IMR-90 (cell line): Measurements from ENCODE around the gene TMEM214. TPM values are rescaled to one million over a fixed set of nuclear protein-coding genes. Genes with fewer than 3 reads are reported as not detected.
A peak's percentile ranks its signal among the peaks of the same experiment; 100 is the strongest.

ENCODE experiments used
- ATAC-seq: fragments of 200-7000 bp; cut with Tn5 transposase; 2 replicates; pipeline ENCODE4 v1.9.1; 2020; ENCODE audit warnings: low read depth, mild to moderate bottlenecking, moderate library complexity
- BruUV-seq: library from RNA; stranded (reverse); fragments of 400-500 nt; replicated peaks from 2 replicates; lab custom pipeline; 2021; lab: Mats Ljungman, UMichigan
- CTCF ChIA-PET: fragments of 300-600 bp; formaldehyde crosslinking; extraction: SDS; loops from one replicate; lab custom pipeline; 2021; ENCODE audit warnings: antibody characterized with exemption; lab: Yijun Ruan, JAX
- POLR2A ChIA-PET: fragments of 300-600 bp; sonication (Branson Sonifier 250); formaldehyde crosslinking; loops from one replicate; lab custom pipeline; 2022; ENCODE audit warnings: antibody characterized with exemption; ENCODE audit not compliant: unreplicated experiment; lab: Charles Lee
- DNase-seq: peaks from one replicate; pipeline ENCODE4 v3.0.0; 2013
- H2AFZ ChIP-seq: replicated peaks from 2 replicates; pipeline ENCODE3; 2013; ENCODE audit warnings: low read length, mild to moderate bottlenecking; ENCODE audit not compliant: poor library complexity
- H2AK5ac ChIP-seq: 2 replicates; pipeline ENCODE4 v1.6.1; 2013; ENCODE audit warnings: low read depth, low read length, inconsistent platforms
- H2AK9ac ChIP-seq: replicated peaks from 2 replicates; pipeline ENCODE3; 2013; ENCODE audit warnings: mild to moderate bottlenecking, low read depth, low read length, moderate library complexity; ENCODE audit not compliant: poor library complexity
- H2BK120ac ChIP-seq: 2 replicates; pipeline ENCODE4 v1.6.1; 2013; ENCODE audit warnings: low read depth, low read length, inconsistent platforms
- H2BK15ac ChIP-seq: 3 replicates; pipeline ENCODE4 v1.6.1; 2013; ENCODE audit warnings: low read depth, low read length, inconsistent platforms
- H2BK20ac ChIP-seq: 2 replicates; pipeline ENCODE4 v1.6.1; 2013; ENCODE audit warnings: low read depth, mild to moderate bottlenecking, inconsistent platforms, low read length, moderate library complexity
- H2BK5ac ChIP-seq: 2 replicates; pipeline ENCODE4 v1.6.1; 2013; ENCODE audit warnings: mild to moderate bottlenecking, low read depth, low read length, inconsistent platforms; ENCODE audit not compliant: poor library complexity, severe bottlenecking
- H3K14ac ChIP-seq: replicated peaks from 2 replicates; pipeline ENCODE4 v1.6.1; 2013; ENCODE audit warnings: low read depth, low read length, inconsistent platforms
- H3K18ac ChIP-seq: 2 replicates; pipeline ENCODE4 v1.6.1; 2013; ENCODE audit warnings: low read depth, low read length, control low read depth
- H3K23ac ChIP-seq: 2 replicates; pipeline ENCODE4 v1.6.1; 2013; ENCODE audit warnings: low read depth, low read length, inconsistent platforms
- H3K27ac ChIP-seq: 2 replicates; pipeline ENCODE4 v1.5.1; 2013; ENCODE audit warnings: mild to moderate bottlenecking, control low read depth, low read length; ENCODE audit not compliant: insufficient read depth
- H3K27me3 ChIP-seq: 2 replicates; pipeline ENCODE4 v1.6.1; 2013; ENCODE audit warnings: low read length; ENCODE audit not compliant: control insufficient read depth, insufficient read depth
- H3K36me3 ChIP-seq: 2 replicates; pipeline ENCODE4 v1.6.1; 2013; ENCODE audit warnings: low read length, mixed read lengths; ENCODE audit not compliant: control insufficient read depth, insufficient read depth
- H3K4ac ChIP-seq: 2 replicates; pipeline ENCODE4 v1.6.1; 2013; ENCODE audit warnings: low read depth, low read length, inconsistent platforms
- H3K4me1 ChIP-seq: 2 replicates; pipeline ENCODE4 v1.6.1; 2013; ENCODE audit warnings: low read length, mixed read lengths; ENCODE audit not compliant: control insufficient read depth, insufficient read depth
- H3K4me2 ChIP-seq: 2 replicates; pipeline ENCODE4 v1.6.1; 2013; ENCODE audit warnings: low read depth, mild to moderate bottlenecking, control low read depth, low read length, moderate library complexity
- H3K4me3 ChIP-seq: 2 replicates; pipeline ENCODE4 v1.5.1; 2013; ENCODE audit warnings: low read depth, mild to moderate bottlenecking, control low read depth, low read length, moderate library complexity; ENCODE audit not compliant: insufficient read depth
- H3K56ac ChIP-seq: 2 replicates; pipeline ENCODE4 v1.6.1; 2013; ENCODE audit warnings: low read length, inconsistent platforms; ENCODE audit not compliant: insufficient read depth; ENCODE audit errors: extremely low read depth
- H3K79me1 ChIP-seq, 2 experiments: 2 replicates each; pipeline ENCODE4 v1.6.1; 2013; ENCODE audit warnings: low read length in 2 of 2, inconsistent platforms in 1 of 2, low read depth in 1 of 2
- H3K9ac ChIP-seq: 2 replicates; pipeline ENCODE4 v1.6.1; 2013; ENCODE audit warnings: low read depth, low read length, control low read depth
- H3K9me1 ChIP-seq: 2 replicates; pipeline ENCODE4 v1.6.1; 2013; ENCODE audit warnings: low read length, inconsistent platforms; ENCODE audit not compliant: insufficient read depth
- H3K9me3 ChIP-seq: 2 replicates; pipeline ENCODE4 v1.6.1; 2013; ENCODE audit warnings: low read length; ENCODE audit not compliant: control insufficient read depth, insufficient read depth
- H4K20me1 ChIP-seq: 2 replicates; pipeline ENCODE4 v1.6.1; 2013; ENCODE audit warnings: low read length, inconsistent platforms; ENCODE audit not compliant: insufficient read depth
- H4K5ac ChIP-seq: 2 replicates; pipeline ENCODE4 v1.6.1; 2013; ENCODE audit warnings: mild to moderate bottlenecking, low read depth, low read length, control low read depth
- H4K8ac ChIP-seq, 2 experiments: 2 replicates each; pipeline ENCODE4 v1.6.1; 2013; ENCODE audit warnings: low read depth in 2 of 2, low read length in 2 of 2, control low read depth in 1 of 2, inconsistent platforms in 1 of 2
- H4K91ac ChIP-seq: 2 replicates; pipeline ENCODE4 v1.6.1; 2013; ENCODE audit warnings: low read depth, low read length, inconsistent platforms; ENCODE audit not compliant: insufficient read depth
- BHLHE40 ChIP-seq: fragments of 150-350 bp; IDR thresholded peaks from 2 replicates; pipeline ENCODE4 v1.6.1; 2016; ENCODE audit warnings: mild to moderate bottlenecking, low read depth, low read length
- CEBPB ChIP-seq: IDR thresholded peaks from 2 replicates; pipeline ENCODE4 v1.6.1; 2012; ENCODE audit warnings: low read depth, low read length, improper control_type of control experiment
- CHD1 ChIP-seq: IDR thresholded peaks from 2 replicates; pipeline ENCODE4 v1.6.1; 2012; ENCODE audit warnings: low read depth, low read length, improper control_type of control experiment
- FOS ChIP-seq: fragments of 150-350 bp; IDR thresholded peaks from 2 replicates; pipeline ENCODE4 v1.6.1; 2016; ENCODE audit warnings: low read depth, low read length
- MAFK ChIP-seq: IDR thresholded peaks from 2 replicates; pipeline ENCODE4 v1.6.1; 2012; ENCODE audit warnings: low read depth, low read length, improper control_type of control experiment
- MXI1 ChIP-seq: IDR thresholded peaks from 2 replicates; pipeline ENCODE4 v1.6.1; 2012; ENCODE audit warnings: low read depth, mild to moderate bottlenecking, low read length, moderate library complexity, borderline replicate concordance
- POLR2A ChIP-seq: IDR thresholded peaks from 2 replicates; pipeline ENCODE4 v1.6.1; 2012; ENCODE audit warnings: mild to moderate bottlenecking, low read depth, low read length
- RAD21 ChIP-seq: IDR thresholded peaks from 2 replicates; pipeline ENCODE4 v1.6.1; 2012; ENCODE audit warnings: low read length, improper control_type of control experiment
- RCOR1 ChIP-seq: IDR thresholded peaks from 2 replicates; pipeline ENCODE4 v1.6.1; 2012; ENCODE audit warnings: mild to moderate bottlenecking, low read length, improper control_type of control experiment; ENCODE audit not compliant: insufficient replicate concordance
- RFX5 ChIP-seq: IDR thresholded peaks from 2 replicates; pipeline ENCODE4 v1.8.0; 2012; ENCODE audit warnings: low read depth, mild to moderate bottlenecking, low read length, moderate library complexity
- SMC3 ChIP-seq: fragments of 150-350 bp; IDR thresholded peaks from 2 replicates; pipeline ENCODE4 v1.6.1; 2016; ENCODE audit warnings: low read depth, mild to moderate bottlenecking, antibody characterized with exemption, low read length, moderate library complexity
- WGBS, 2 experiments: methylation state at CpG; one replicate each; pipeline versions ENCODE4 v1.1.5 to v1.1.7; 2013; ENCODE audit warnings: missing lambda C conversion rate in 2 of 2; ENCODE audit not compliant: insufficient read length in 1 of 2; ENCODE audit errors: extremely low coverage in 2 of 2; 5-methylcytosine and 5-hydroxymethylcytosine counted together
- dilution Hi-C: fragments of 300-500 bp; cut with HindIII; formaldehyde crosslinking; loops from one replicate; pipeline ENCODE4 v1.14.3; 2018; ENCODE audit warnings: low sequenced_read_pairs; ENCODE audit not compliant: unreplicated experiment
- in situ Hi-C: fragments of 300-500 bp; cut with MboI; formaldehyde crosslinking; loops from 3 replicates; pipeline ENCODE4 v1.14.3; 2019; ENCODE audit warnings: low sequenced_read_pairs, inconsistent platforms, mixed read lengths
- intact Hi-C: fragments of 100-400 bp; cut with micrococcal nuclease; formaldehyde crosslinking; loops from 2 replicates; pipeline ENCODE4 v1.10.0; 2022
- polyA plus RNA-seq, 3 experiments: library from polyadenylated mRNA; depleted of rRNA; stranded (reverse); fragments of >200 nt; gene quantifications; 2 replicates each; pipeline ENCODE4 v1.2.3, GENCODE V29; 2012; ENCODE audit warnings: low replicate concordance in 1 of 3
- total RNA-seq: library from RNA; depleted of rRNA; stranded (reverse); fragments of >200 nt; gene quantifications from 2 replicates; pipeline ENCODE4 v1.2.3, GENCODE V29; 2012
- TF ChIP-seq, protein P1 (sequence below): fragments of 150-350 bp; IDR thresholded peaks from 2 replicates; pipeline ENCODE4 v1.6.1; 2017; ENCODE audit warnings: mild to moderate bottlenecking, antibody characterized with exemption, low read length, low read depth
- TF ChIP-seq, protein P2 (sequence below): fragments of 150-350 bp; IDR thresholded peaks from 2 replicates; pipeline ENCODE4 v1.6.1; 2016; ENCODE audit warnings: low read depth, mild to moderate bottlenecking, low read length, moderate library complexity, borderline replicate concordance

The TMEM214 gene
- total and polyA plus RNA-seq, 2 of the 4 experiments (the other 2 are of a cell fraction), result 32.1 to 121 TPM

DNA sequence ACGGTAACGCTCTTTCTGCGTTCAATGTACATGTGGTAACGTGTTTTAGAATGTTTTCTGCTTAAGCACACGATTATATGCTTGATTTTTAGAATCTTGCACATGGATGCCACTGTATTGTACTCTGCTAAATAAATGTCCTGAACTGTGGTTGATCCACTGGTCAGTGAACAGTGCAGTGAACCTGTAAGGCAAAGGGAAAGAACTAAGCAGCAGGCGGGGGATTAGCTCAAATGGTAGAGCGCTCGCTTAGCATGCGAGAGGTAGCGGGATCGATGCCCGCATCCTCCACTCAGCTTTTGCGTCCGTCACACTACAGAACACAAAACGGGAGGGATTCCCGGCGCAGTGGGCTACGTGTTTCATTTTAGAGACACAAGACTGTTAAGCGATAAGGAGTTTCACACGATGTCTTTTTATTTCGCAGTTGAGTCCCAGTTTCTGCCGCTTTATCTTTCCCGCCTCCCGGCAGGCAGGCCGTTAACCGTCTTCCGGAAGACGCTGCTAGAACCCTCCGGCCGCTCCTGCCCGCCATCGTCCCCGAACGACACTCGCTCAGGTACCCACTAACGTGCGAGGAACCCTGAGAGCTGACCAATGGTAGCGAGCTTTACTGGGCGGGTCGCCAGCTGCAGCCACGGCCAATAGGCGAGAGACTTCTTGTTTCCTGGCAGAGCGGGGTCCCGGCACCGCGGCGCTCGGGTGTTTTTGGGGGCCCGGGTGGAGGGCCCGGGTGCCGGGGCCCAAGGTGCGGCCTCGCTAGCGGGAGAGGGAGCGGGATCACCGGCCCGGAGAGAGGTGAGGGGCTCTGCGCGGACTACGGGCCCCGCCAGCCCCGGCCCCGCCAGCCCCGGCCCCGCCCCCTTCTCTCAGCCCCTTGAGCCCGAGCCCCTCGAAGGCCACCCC, 18.5 kb downstream of the TMEM214 start, which contains the start of gene AGBL5:
Gene AGBL5 (plus strand): TSS at position 673 of the 906 bp plus-strand sequence. CDS start 1,291 bp downstream, outside the sequence.
- H3K9me1 ChIP-seq, result peaks cover 9% of the 10 kb centered on the region
- peak within 1 kb of the TSS; percentile 47 for H2AK5ac ChIP-seq
- peaks cover 13% of the 10 kb centered on the region for H4K20me1 ChIP-seq
- H4K5ac ChIP-seq, result peak within 1 kb of the TSS; percentile 63
- no peak within 1 kb of the TSS for H2BK15ac ChIP-seq
- peaks cover 0 to 24% of the 10 kb centered on the region in 2 experiments; a peak in 2 of 4 replicates for H3K79me1 ChIP-seq
- DNase-seq (peak; percentile 90), ATAC-seq (peak; percentile 68)
- peak within 1 kb of the TSS; percentile 78 for H3K4me3 ChIP-seq
- H2BK20ac ChIP-seq, result no peak within 1 kb of the TSS
- peak within 1 kb of the TSS; percentile 81 for H2AK9ac ChIP-seq
- peak within 1 kb of the TSS; percentile 93 for H2AFZ ChIP-seq
- H3K23ac ChIP-seq, result peak within 1 kb of the TSS; percentile 78; the same call in 1 of the 2 replicates
- BruUV-seq, result no TSS peak
- peak within 1 kb of the TSS; percentile 78 for H3K27ac ChIP-seq
- no peak for TF ChIP-seq RCOR1
- no peak for TF ChIP-seq SMC3
- TF ChIP-seq CHD1, result no peak; the same call in 1 of the 2 replicates
- TF ChIP-seq FOS, result peak; percentile 90
- TF ChIP-seq, protein P1, sequence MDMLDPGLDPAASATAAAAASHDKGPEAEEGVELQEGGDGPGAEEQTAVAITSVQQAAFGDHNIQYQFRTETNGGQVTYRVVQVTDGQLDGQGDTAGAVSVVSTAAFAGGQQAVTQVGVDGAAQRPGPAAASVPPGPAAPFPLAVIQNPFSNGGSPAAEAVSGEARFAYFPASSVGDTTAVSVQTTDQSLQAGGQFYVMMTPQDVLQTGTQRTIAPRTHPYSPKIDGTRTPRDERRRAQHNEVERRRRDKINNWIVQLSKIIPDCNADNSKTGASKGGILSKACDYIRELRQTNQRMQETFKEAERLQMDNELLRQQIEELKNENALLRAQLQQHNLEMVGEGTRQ, result no peak
- no peak for TF ChIP-seq RAD21
- TF ChIP-seq CEBPB, result no peak
- peak; percentile 10; the same call in 1 of the 2 replicates for TF ChIP-seq POLR2A
- TF ChIP-seq MXI1, result 0 out of 2 replicates have a peak, but pooled peaks have one; percentile 35
- TF ChIP-seq BHLHE40, result no peak; the same call in none of the 2 replicates
- TF ChIP-seq, protein P2, sequence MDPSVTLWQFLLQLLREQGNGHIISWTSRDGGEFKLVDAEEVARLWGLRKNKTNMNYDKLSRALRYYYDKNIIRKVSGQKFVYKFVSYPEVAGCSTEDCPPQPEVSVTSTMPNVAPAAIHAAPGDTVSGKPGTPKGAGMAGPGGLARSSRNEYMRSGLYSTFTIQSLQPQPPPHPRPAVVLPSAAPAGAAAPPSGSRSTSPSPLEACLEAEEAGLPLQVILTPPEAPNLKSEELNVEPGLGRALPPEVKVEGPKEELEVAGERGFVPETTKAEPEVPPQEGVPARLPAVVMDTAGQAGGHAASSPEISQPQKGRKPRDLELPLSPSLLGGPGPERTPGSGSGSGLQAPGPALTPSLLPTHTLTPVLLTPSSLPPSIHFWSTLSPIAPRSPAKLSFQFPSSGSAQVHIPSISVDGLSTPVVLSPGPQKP, result no peak
- no peak for TF ChIP-seq RFX5
- no peak for TF ChIP-seq MAFK
- dilution Hi-C loops (no loop called here), intact Hi-C loops (loop anchor here (1.0 to 2.0 kb wide), 5 partner anchors 19 to 90 kb away; partner anchors contain the start of genes KHK, OST4 and TMEM214), in situ Hi-C loops (no loop called here)
- 1% methylated on average over 42 of the region's 67 CpGs; no CpG with 5 or more reads in 1 of the 2 experiments for WGBS, 2 experiments
- peak within 1 kb of the TSS; percentile 27; the same call in 1 of the 2 replicates for H3K18ac ChIP-seq
- peak within 1 kb of the TSS; percentile 71; the same call in 1 of the 2 replicates for H3K56ac ChIP-seq
- peak within 1 kb of the TSS; percentile 75 for H3K4ac ChIP-seq
- no peaks in the 10 kb centered on the region for H3K27me3 ChIP-seq
- H3K4me2 ChIP-seq, result peak within 1 kb of the TSS; percentile 96
- H3K9me3 ChIP-seq, result no peaks in the 10 kb centered on the region
- H3K36me3 ChIP-seq, result peaks cover 21% of the 10 kb centered on the region
- peak within 1 kb of the TSS; percentile 83 for H3K9ac ChIP-seq
- H4K91ac ChIP-seq, result peak within 1 kb of the TSS; percentile 69
- ChIA-PET POLR2A (interaction anchor here (0.5 to 1.2 kb wide), 2 partner anchors 8 to 14 kb away, joined by 3 read pairs; no protein-coding TSS in a partner anchor), CTCF (interaction anchor here (0.7 to 1.0 kb wide), 3 partner anchors 30 to 128 kb away, joined by 3 read pairs; no protein-coding TSS in a partner anchor)
- peak within 1 kb of the TSS; percentile 75 for H2BK5ac ChIP-seq
- peak within 1 kb of the TSS; percentile 77 for H3K14ac ChIP-seq
- H3K4me1 ChIP-seq, result peaks cover 5% of the 10 kb centered on the region
- peak within 1 kb of the TSS; percentile 22 to 91; a peak in 3 of 4 replicates for H4K8ac ChIP-seq
- H2BK120ac ChIP-seq, result 0 out of 2 replicates have a peak within 1 kb of the TSS, but pooled peaks have one; percentile 12
